Thoracic aorta (tissue), 2 donors: ENCODE measurements around the gene MEGF9. TPM values are rescaled to one million over a fixed set of nuclear protein-coding genes. Genes with fewer than 3 reads are reported as not detected.
A peak's percentile ranks its signal among the peaks of the same experiment; 100 is the strongest.
"Not testable (repeated sequence)": the region's sequence is repeated elsewhere in the genome, so short reads cannot be mapped to it uniquely, and the experiment has no call there.

Experiments
- ATAC-seq: fragments of 150-250 bp; one replicate; pipeline ENCODE4 v1.8.0; 2017; ENCODE audit warnings: low read depth; ENCODE audit not compliant: insufficient number of reproducible peaks, low FRiP score
- DNase-seq: peaks from one replicate; pipeline ENCODE4 v3.0.0-alpha.2; 2020; ENCODE audit warnings: low spot score
- H3K27ac ChIP-seq, 2 donors: fragments of 200-600 bp; sonication (generic); 1 replicate in 1 of 2; 2 replicates in 1 of 2; pipeline ENCODE4 v1.5.1; 2016; ENCODE audit warnings: mild to moderate bottlenecking in 2 of 2, moderate library complexity in 2 of 2
- H3K27me3 ChIP-seq: fragments of 200-600 bp; sonication (generic); replicated peaks from 2 replicates; pipeline ENCODE4 v1.6.0; 2016; ENCODE audit warnings: mild to moderate bottlenecking; ENCODE audit not compliant: insufficient read depth
- H3K36me3 ChIP-seq: fragments of 200-600 bp; sonication (generic); one replicate; pipeline ENCODE4 v1.5.1; 2016
- H3K4me1 ChIP-seq, 2 donors: fragments of 200-600 bp; sonication (generic); 1 replicate in 1 of 2; 2 replicates in 1 of 2; pipeline versions ENCODE4 v1.5.1 to v1.6.0; 2016; ENCODE audit warnings: low read depth in 2 of 2, mild to moderate bottlenecking in 1 of 2; ENCODE audit not compliant: control insufficient read depth in 1 of 2
- H3K4me3 ChIP-seq: fragments of 200-600 bp; sonication (generic); 2 replicates; pipeline ENCODE4 v1.5.1; 2016; ENCODE audit warnings: mild to moderate bottlenecking
- H3K9me3 ChIP-seq: fragments of 200-600 bp; sonication (generic); 2 replicates; pipeline ENCODE4 v1.5.1; 2016
- CTCF ChIP-seq: fragments of 200-600 bp; sonication (generic); IDR thresholded peaks from one replicate; pipeline ENCODE4 v1.5.1; 2019; ENCODE audit warnings: antibody characterized with exemption
- total RNA-seq, 2 donors: library from RNA; depleted of rRNA; stranded (reverse); fragments of >200 nt; gene quantifications; one replicate each; pipeline versions ENCODE4 v1.1.0 to v1.2.3, GENCODE V29; 2016

The MEGF9 gene
- total RNA-seq, 2 donors from 2014 or later = 19.2 to 27.3 TPM

DNA sequence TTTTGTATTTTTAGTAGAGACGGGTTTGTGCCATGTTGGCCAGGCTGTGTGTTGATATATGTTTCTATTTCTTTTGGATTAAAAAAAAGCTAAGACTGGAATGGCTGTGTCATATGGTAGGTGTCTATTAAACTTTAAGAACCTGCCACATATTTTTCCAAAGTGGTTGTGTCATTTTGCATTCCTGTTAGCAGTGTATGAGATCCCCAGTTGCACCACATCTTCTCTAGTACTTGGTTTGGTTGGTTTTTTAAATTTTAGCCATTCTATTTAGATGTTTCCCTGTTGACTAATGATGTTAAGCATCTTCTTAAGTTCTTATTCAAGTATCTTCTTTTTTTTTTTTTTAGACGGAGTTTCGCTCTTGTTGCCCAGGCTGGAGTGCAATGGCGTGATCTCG is 36.2 kb upstream of the MEGF9 start:
- Histone ChIP-seq H3K27me3 (no peaks in the 10 kb centered on the region), H3K27ac (no peak overlapping the region), H3K4me3 (no peak overlapping the region), H3K9me3 (no peaks in the 10 kb centered on the region), H3K36me3 (no peaks in the 10 kb centered on the region), H3K4me1 (no peaks in the 10 kb centered on the region)
- ATAC-seq (no peak), DNase-seq (no peak)
- TF ChIP-seq CTCF = no peak

- not testable (repeated sequence) for H3K9me3 ChIP-seq, DNase-seq, H3K36me3 ChIP-seq, ATAC-seq, H3K4me1 ChIP-seq, H3K27me3 ChIP-seq, H3K27ac ChIP-seq, H3K4me3 ChIP-seq
Observed at GRCh38 chr9:120746366-120746765, 32.1 kb upstream of the MEGF9 start.

DNA sequence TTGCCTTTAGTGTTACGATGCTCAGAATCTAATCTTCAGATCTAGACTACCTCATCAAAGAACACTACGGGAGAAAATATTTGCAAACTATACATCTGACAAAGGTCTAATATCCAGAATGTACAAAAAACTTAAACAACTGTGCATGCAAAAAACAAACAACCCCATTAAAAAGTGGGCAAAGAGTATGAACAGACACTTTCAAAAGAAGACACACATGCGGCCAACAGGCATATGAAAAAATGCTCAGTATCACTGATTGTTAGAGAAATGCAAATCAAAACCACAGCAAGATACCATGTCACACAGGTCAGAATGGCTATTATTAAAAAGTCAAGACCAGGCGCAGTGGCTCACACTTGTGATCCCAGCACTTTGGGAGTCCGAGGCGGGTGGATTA is 31.0 kb upstream of the MEGF9 start:
- Histone ChIP-seq H3K4me3 (no peak overlapping the region), H3K27me3 (no peaks in the 10 kb centered on the region), H3K4me1 (no peaks in the 10 kb centered on the region), H3K9me3 (no peaks in the 10 kb centered on the region), H3K36me3 (no peaks in the 10 kb centered on the region), H3K27ac (no peak overlapping the region)
- ATAC-seq = no peak
- TF ChIP-seq CTCF = no peak
- no peak for DNase-seq

DNA sequence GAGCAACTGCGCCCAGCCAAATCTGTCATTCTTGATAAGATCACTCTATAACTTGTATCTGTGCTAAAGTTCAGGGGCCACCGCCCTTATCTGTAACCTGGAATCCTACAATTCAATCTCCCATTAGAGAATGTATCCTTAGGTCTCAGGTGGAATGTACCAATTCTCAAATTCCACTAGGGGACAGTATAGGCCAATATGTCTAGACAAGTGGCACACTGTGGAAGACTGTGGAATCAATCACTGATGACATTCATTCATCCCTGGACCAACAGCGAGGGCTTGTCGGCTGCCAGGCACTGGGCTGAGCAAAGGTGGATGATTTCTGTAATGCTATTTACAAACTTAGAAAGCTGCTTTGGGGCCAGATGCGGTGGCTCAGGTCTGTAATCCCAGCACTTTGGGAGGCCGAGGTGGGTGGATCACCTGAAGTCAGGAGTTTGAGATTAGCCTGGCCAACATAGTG is 28.7 kb upstream of the MEGF9 start:
- Histone ChIP-seq H3K27ac (no peak overlapping the region), H3K36me3 (no peaks in the 10 kb centered on the region), H3K9me3 (no peaks in the 10 kb centered on the region), H3K27me3 (no peaks in the 10 kb centered on the region), H3K4me3 (no peak overlapping the region), H3K4me1 (no peaks in the 10 kb centered on the region)
- peak; percentile 34 for TF ChIP-seq CTCF
- ATAC-seq (no peak), DNase-seq (no peak)

GRCh38 chr9:120741701-120742100 is 27.4 kb upstream of the MEGF9 start:
- no peaks in the 10 kb centered on the region for H3K9me3 ChIP-seq
- DNase-seq (no peak), ATAC-seq (no peak)
- H3K27ac ChIP-seq = no peak overlapping the region
- H3K27me3 ChIP-seq = no peaks in the 10 kb centered on the region
- no peaks in the 10 kb centered on the region for H3K4me1 ChIP-seq
- H3K4me3 ChIP-seq = no peak overlapping the region
- no peaks in the 10 kb centered on the region for H3K36me3 ChIP-seq
- TF ChIP-seq CTCF = no peak

DNA sequence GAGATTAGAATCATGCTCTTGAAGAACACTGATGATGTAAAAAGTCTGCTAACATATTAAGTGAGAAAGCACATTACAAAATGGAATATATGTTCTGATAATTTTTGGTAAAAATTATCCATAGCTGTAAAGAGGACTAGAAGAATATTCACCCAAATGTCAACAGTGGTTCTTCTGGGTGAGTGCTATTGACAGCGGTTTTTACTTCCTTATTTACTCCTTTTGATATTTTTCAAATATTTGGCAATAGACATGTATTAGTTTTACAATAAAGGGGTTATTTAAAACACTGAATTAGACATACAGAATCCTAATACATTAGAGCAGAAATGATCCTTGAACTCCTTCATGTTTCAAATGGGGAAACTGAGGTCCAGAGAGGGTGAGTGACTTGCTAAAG is 26.9 kb upstream of the MEGF9 start:
- no peak overlapping the region for H3K4me3 ChIP-seq
- no peaks in the 10 kb centered on the region for H3K9me3 ChIP-seq
- H3K4me1 ChIP-seq = peaks cover 0 to 2% of the 10 kb centered on the region in 2 donors
- H3K27ac ChIP-seq = no peak overlapping the region
- no peak for TF ChIP-seq CTCF
- no peak for DNase-seq
- no peaks in the 10 kb centered on the region for H3K27me3 ChIP-seq
- ATAC-seq = no peak
- H3K36me3 ChIP-seq = no peaks in the 10 kb centered on the region
